Activated CD4-positive, CD25-positive, alpha-beta regulatory T cell treated with anti-CD3 and anti-CD28 coated beads, Interleukin-2, amount 50 U/mL, for 72 hours (primary cell): Measurements from ENCODE around the gene CKMT1B.
"Not testable (repeated sequence)": the region's sequence is repeated elsewhere in the genome, so short reads cannot be mapped to it uniquely, and the experiment has no call there.

Experiments
- DNase-seq: peaks from one replicate; pipeline ENCODE4 v3.0.0; 2021

The CKMT1B gene

GRCh38 chr15:43593328-43594190 is at the start of gene CKMT1B:
CKMT1B (plus strand) TSS chr15:43594027; CDS start chr15:43594219, 192 bp downstream.
- DNase-seq, result not testable (repeated sequence)

- no peak for DNase-seq
Observed at GRCh38 chr15:43544266-43544665, 49.6 kb upstream of the CKMT1B start.

- DNase-seq, result no peak
Observed at GRCh38 chr15:43545426-43545825, 48.4 kb upstream of the CKMT1B start.

GRCh38 chr15:43547539-43547938 is 46.3 kb upstream of the CKMT1B start:
- no peak for DNase-seq

GRCh38 chr15:43550527-43551363 is 43.1 kb upstream of the CKMT1B start:
- DNase-seq, result no peak

GRCh38 chr15:43552256-43552655 is 41.6 kb upstream of the CKMT1B start:
- no peak for DNase-seq

GRCh38 chr15:43552986-43553385 is 40.8 kb upstream of the CKMT1B start:
- no peak for DNase-seq

- DNase-seq, result not testable (repeated sequence)
Observed at GRCh38 chr15:43562753-43563152, 31.1 kb upstream of the CKMT1B start.

- not testable (repeated sequence) for DNase-seq
Observed at GRCh38 chr15:43563793-43564192, 30.0 kb upstream of the CKMT1B start.

- not testable (repeated sequence) for DNase-seq
Observed at GRCh38 chr15:43566615-43567014, 27.2 kb upstream of the CKMT1B start.

- not testable (repeated sequence) for DNase-seq
Observed at GRCh38 chr15:43574607-43575006, 19.2 kb upstream of the CKMT1B start.

GRCh38 chr15:43589778-43590466 is 3.9 kb upstream of the CKMT1B start, which contains the start of gene PPIP5K1:
PPIP5K1 (minus strand) TSS chr15:43590208; CDS start chr15:43584504, 5,704 bp downstream.
- DNase-seq, result not testable (repeated sequence)

GRCh38 chr15:43592841-43593240 is 986 bp upstream of the CKMT1B start:
- DNase-seq, result not testable (repeated sequence)

GRCh38 chr15:43599131-43599530 is 5.3 kb downstream of the CKMT1B start:
- not testable (repeated sequence) for DNase-seq

- DNase-seq, result not testable (repeated sequence)
Observed at GRCh38 chr15:43600200-43600599, 6.4 kb downstream of the CKMT1B start.

- not testable (repeated sequence) for DNase-seq
Observed at GRCh38 chr15:43602233-43602632, 8.4 kb downstream of the CKMT1B start.

- DNase-seq, result not testable (repeated sequence)
Observed at GRCh38 chr15:43617750-43618149, 23.9 kb downstream of the CKMT1B start.

GRCh38 chr15:43618700-43619099 is 24.9 kb downstream of the CKMT1B start, which contains the start of gene STRC:
STRC (minus strand) TSS chr15:43618800; CDS start chr15:43618722, 78 bp downstream.
- DNase-seq, result not testable (repeated sequence)

- not testable (repeated sequence) for DNase-seq
Observed at GRCh38 chr15:43622068-43622799, 28.4 kb downstream of the CKMT1B start.

- no peak for DNase-seq
Observed at GRCh38 chr15:43625106-43625505, 31.3 kb downstream of the CKMT1B start.

- DNase-seq, result not testable (repeated sequence)
Observed at GRCh38 chr15:43626937-43627336, 33.1 kb downstream of the CKMT1B start.
